DOHH2 (cell line): ENCODE data around the gene SH3RF3.

Experiments used
- H3F3A ChIP-seq: fragments of 200-600 bp; sonication (generic), shearing (Covaris generic); 2 replicates; pipeline ENCODE4 v1.6.0; 2016; ENCODE audit warnings: antibody characterized with exemption, mild to moderate bottlenecking; ENCODE audit not compliant: control insufficient read depth, insufficient read depth
- H3K27ac ChIP-seq: fragments of 200-600 bp; sonication (generic); 2 replicates; pipeline ENCODE4 v1.5.1; 2014; ENCODE audit warnings: low read depth, mild to moderate bottlenecking, low read length, moderate library complexity
- H3K27me3 ChIP-seq: fragments of 200-600 bp; sonication (generic); 2 replicates; pipeline ENCODE4 v1.6.1; 2014; ENCODE audit warnings: mild to moderate bottlenecking, low read length, mixed read lengths; ENCODE audit not compliant: control insufficient read depth
- H3K36me3 ChIP-seq: fragments of 200-600 bp; sonication (generic); 2 replicates; pipeline ENCODE4 v1.6.1; 2014; ENCODE audit warnings: mild to moderate bottlenecking, low read length, moderate library complexity, mixed read lengths; ENCODE audit not compliant: control insufficient read depth
- H3K4me1 ChIP-seq: fragments of 200-600 bp; sonication (generic); 2 replicates; pipeline ENCODE4 v1.6.1; 2014; ENCODE audit warnings: mild to moderate bottlenecking, low read length, mixed read lengths; ENCODE audit not compliant: control insufficient read depth
- H3K4me2 ChIP-seq: fragments of 200-600 bp; sonication (generic); 2 replicates; pipeline ENCODE4 v1.6.0; 2014; ENCODE audit warnings: mild to moderate bottlenecking, low read length, moderate library complexity
- H3K4me3 ChIP-seq: fragments of 200-600 bp; sonication (generic); 2 replicates; pipeline ENCODE4 v1.5.1; 2014; ENCODE audit warnings: mild to moderate bottlenecking, low read length, mixed read lengths
- H3K79me2 ChIP-seq: fragments of 200-600 bp; sonication (generic); 2 replicates; pipeline ENCODE4 v1.6.1; 2014; ENCODE audit warnings: mild to moderate bottlenecking, low read length, mixed read lengths; ENCODE audit not compliant: control insufficient read depth
- H3K9me2 ChIP-seq: fragments of 200-600 bp; sonication (generic); replicated peaks from 2 replicates; pipeline ENCODE4 v1.6.1; 2014; ENCODE audit warnings: mild to moderate bottlenecking, low read length, mixed read lengths; ENCODE audit not compliant: control insufficient read depth
- H3K9me3 ChIP-seq: fragments of 200-600 bp; sonication (generic); 2 replicates; pipeline ENCODE4 v1.6.1; 2014; ENCODE audit warnings: antibody characterized with exemption, low read length, mixed read lengths; ENCODE audit not compliant: control insufficient read depth, insufficient read depth
- H4K20me1 ChIP-seq: fragments of 200-600 bp; sonication (generic); 2 replicates; pipeline ENCODE4 v1.6.0; 2014; ENCODE audit warnings: low read depth, mild to moderate bottlenecking, antibody characterized with exemption, low read length, moderate library complexity; ENCODE audit not compliant: control insufficient read depth, insufficient read depth
- EZH2phosphoT487 ChIP-seq: fragments of 200-600 bp; sonication (generic); IDR thresholded peaks from 2 replicates; pipeline ENCODE4 v1.6.1; 2017; ENCODE audit warnings: borderline replicate concordance, mild to moderate bottlenecking, antibody characterized with exemption, low read length, moderate library complexity, mixed read lengths
- TF ChIP-seq, protein P1 (sequence below): fragments of 200-600 bp; sonication (generic); IDR thresholded peaks from one replicate; pipeline ENCODE4 v1.5.1; 2014; ENCODE audit warnings: antibody characterized with exemption, mild to moderate bottlenecking, low read depth, low read length; ENCODE audit not compliant: poor library complexity, severe bottlenecking

SH3RF3 gene

DNA sequence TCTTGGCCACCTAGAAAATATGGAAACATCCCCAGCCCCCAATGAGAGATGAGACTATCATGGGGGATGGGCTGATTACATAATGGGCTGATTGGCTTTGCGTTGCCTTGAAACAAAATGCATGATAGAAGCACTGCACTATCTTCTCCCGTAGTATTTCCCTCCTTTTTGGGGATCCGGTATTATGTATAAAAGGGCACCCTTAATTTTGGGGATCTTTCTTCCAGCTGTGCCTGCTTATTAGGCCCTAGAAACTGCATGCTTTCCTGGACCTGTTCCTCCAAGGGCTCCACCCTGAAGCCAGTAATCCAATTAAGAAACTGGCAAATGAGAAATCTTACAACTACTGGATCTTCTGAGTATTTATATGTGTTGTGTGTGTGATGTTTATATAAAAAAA, 34.9 kb upstream of the SH3RF3 start:
- no peaks in the 10 kb centered on the region for H3K36me3 ChIP-seq
- no peak overlapping the region for H3K4me2 ChIP-seq
- no peaks in the 10 kb centered on the region for H3F3A ChIP-seq
- H3K27ac ChIP-seq: no peak overlapping the region
- no peak overlapping the region for H3K4me3 ChIP-seq
- H3K4me1 ChIP-seq: no peaks in the 10 kb centered on the region
- peaks cover 5% of the 10 kb centered on the region; the same call in 1 of the 2 replicates for H3K27me3 ChIP-seq
- H3K79me2 ChIP-seq: no peaks in the 10 kb centered on the region
- no peak for TF ChIP-seq EZH2phosphoT487
- TF ChIP-seq, protein P1, sequence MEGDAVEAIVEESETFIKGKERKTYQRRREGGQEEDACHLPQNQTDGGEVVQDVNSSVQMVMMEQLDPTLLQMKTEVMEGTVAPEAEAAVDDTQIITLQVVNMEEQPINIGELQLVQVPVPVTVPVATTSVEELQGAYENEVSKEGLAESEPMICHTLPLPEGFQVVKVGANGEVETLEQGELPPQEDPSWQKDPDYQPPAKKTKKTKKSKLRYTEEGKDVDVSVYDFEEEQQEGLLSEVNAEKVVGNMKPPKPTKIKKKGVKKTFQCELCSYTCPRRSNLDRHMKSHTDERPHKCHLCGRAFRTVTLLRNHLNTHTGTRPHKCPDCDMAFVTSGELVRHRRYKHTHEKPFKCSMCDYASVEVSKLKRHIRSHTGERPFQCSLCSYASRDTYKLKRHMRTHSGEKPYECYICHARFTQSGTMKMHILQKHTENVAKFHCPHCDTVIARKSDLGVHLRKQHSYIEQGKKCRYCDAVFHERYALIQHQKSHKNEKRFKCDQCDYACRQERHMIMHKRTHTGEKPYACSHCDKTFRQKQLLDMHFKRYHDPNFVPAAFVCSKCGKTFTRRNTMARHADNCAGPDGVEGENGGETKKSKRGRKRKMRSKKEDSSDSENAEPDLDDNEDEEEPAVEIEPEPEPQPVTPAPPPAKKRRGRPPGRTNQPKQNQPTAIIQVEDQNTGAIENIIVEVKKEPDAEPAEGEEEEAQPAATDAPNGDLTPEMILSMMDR: no peak
- H3K9me2 ChIP-seq: no peaks in the 10 kb centered on the region
- H4K20me1 ChIP-seq: no peaks in the 10 kb centered on the region
- H3K9me3 ChIP-seq: peaks cover 13% of the 10 kb centered on the region; the same call in 1 of the 2 replicates

DNA sequence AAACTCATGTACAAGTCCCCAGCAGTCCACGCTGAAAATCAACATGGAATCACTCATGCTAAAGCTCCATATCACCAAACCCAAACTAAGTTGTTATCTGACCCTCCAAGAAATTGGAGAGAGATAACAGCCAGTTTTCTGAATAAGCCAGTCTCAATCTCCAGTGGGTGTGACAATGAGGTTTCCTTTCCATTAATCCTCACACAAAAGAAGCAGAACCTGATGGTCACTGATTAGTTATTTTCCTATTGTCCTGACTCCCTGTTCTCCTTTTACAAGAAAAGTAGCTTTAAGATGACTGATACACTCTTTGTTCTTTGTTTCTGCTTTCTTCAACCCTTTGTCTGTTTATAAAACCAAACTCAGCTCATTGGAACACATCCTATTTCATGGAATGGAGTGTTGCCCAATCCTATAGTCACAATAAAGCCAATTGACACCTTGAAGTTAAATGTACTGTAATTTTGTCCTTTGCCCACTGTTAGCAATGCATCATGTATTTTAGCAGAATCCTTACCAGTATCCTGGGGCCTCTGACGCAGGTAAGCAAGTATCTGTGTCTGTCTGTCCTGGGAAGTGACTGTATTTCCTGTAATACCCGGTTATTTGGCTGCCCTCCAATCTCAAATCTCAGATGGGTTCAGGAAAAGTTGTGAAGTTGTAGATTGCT, 30.6 kb upstream of the SH3RF3 start:
- no peak overlapping the region for H3K4me2 ChIP-seq
- no peak overlapping the region for H3K4me3 ChIP-seq
- no peaks in the 10 kb centered on the region for H3K9me2 ChIP-seq
- TF ChIP-seq EZH2phosphoT487: no peak
- TF ChIP-seq, protein P1: no peak
- no peaks in the 10 kb centered on the region for H3K36me3 ChIP-seq
- H3F3A ChIP-seq: no peaks in the 10 kb centered on the region
- H3K79me2 ChIP-seq: no peaks in the 10 kb centered on the region
- no peaks in the 10 kb centered on the region for H3K4me1 ChIP-seq
- peaks cover 5% of the 10 kb centered on the region; the same call in 1 of the 2 replicates for H3K27me3 ChIP-seq
- H3K27ac ChIP-seq: no peak overlapping the region
- H3K9me3 ChIP-seq: peaks cover 13% of the 10 kb centered on the region; the same call in 1 of the 2 replicates
- H4K20me1 ChIP-seq: no peaks in the 10 kb centered on the region

DNA sequence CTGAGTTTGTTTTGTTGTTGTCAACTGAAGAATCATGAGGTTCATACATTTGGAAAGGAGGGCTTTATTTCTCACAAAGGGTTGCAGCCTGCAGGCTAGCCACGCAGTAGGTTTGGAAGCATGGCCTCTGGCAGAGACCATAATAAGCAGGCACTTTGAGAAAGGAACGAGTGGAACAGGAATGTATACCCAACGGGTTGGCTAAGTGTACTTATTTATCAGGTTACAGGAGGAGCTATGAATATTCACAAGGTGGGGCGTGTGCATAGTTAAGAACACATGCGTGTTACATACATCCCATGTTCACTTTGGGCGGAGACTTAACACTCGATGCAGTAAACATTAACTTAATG, 30.1 kb upstream of the SH3RF3 start:
- Histone ChIP-seq H3K4me1 (no peaks in the 10 kb centered on the region), H3K9me2 (no peaks in the 10 kb centered on the region), H3K4me2 (no peak overlapping the region), H4K20me1 (no peaks in the 10 kb centered on the region), H3F3A (no peaks in the 10 kb centered on the region), H3K79me2 (no peaks in the 10 kb centered on the region), H3K27me3 (peaks cover 5% of the 10 kb centered on the region; the same call in 1 of the 2 replicates), H3K9me3 (peaks cover 10% of the 10 kb centered on the region; the same call in 1 of the 2 replicates), H3K4me3 (no peak overlapping the region), H3K27ac (no peak overlapping the region), H3K36me3 (no peaks in the 10 kb centered on the region)
- TF ChIP-seq EZH2phosphoT487: no peak
- TF ChIP-seq, protein P1: no peak
